IPS-20b (cell line): ENCODE measurements around the gene PALLD.

Source experiments
- H3K27ac ChIP-seq: one replicate; pipeline ENCODE4 v1.5.1; 2013; ENCODE audit warnings: low read length
- H3K27me3 ChIP-seq: 2 replicates; pipeline ENCODE4 v1.6.1; 2013; ENCODE audit warnings: mild to moderate bottlenecking, low read length, inconsistent platforms; ENCODE audit not compliant: insufficient read depth
- H3K36me3 ChIP-seq: 2 replicates; pipeline ENCODE4 v1.6.1; 2013; ENCODE audit warnings: low read depth, mild to moderate bottlenecking, inconsistent platforms, low read length, moderate library complexity; ENCODE audit not compliant: insufficient read depth
- H3K4me1 ChIP-seq: 2 replicates; pipeline ENCODE4 v1.6.1; 2013; ENCODE audit warnings: mild to moderate bottlenecking, control low read depth, inconsistent platforms, low read length, moderate library complexity; ENCODE audit not compliant: insufficient read depth
- H3K4me3 ChIP-seq: 2 replicates; pipeline ENCODE4 v1.5.1; 2013; ENCODE audit warnings: mild to moderate bottlenecking, low read length, inconsistent platforms
- H3K9ac ChIP-seq: 2 replicates; pipeline ENCODE4 v1.6.1; 2013; ENCODE audit warnings: low read depth, mild to moderate bottlenecking, inconsistent platforms, low read length, moderate library complexity
- H3K9me3 ChIP-seq: 2 replicates; pipeline ENCODE4 v1.6.1; 2013; ENCODE audit warnings: mild to moderate bottlenecking, low read depth, low read length, inconsistent platforms; ENCODE audit not compliant: insufficient read depth

PALLD gene

GRCh38 chr4:168566726-168567125 lies 69.9 kb downstream of the PALLD start:
- H3K4me1 ChIP-seq = peaks cover 9% of the 10 kb centered on the region
- H3K36me3 ChIP-seq = no peaks in the 10 kb centered on the region
- no peak overlapping the region for H3K27ac ChIP-seq
- H3K9me3 ChIP-seq = no peaks in the 10 kb centered on the region
- H3K9ac ChIP-seq = no peak overlapping the region
- no peak overlapping the region for H3K4me3 ChIP-seq
- H3K27me3 ChIP-seq = no peaks in the 10 kb centered on the region

- H3K27me3 ChIP-seq = no peaks in the 10 kb centered on the region
- no peak overlapping the region for H3K4me3 ChIP-seq
- no peak overlapping the region for H3K9ac ChIP-seq
- H3K4me1 ChIP-seq = peaks cover 1% of the 10 kb centered on the region; the same call in 1 of the 2 replicates
- H3K36me3 ChIP-seq = no peaks in the 10 kb centered on the region
- no peaks in the 10 kb centered on the region for H3K9me3 ChIP-seq
- no peak overlapping the region for H3K27ac ChIP-seq
Observed at GRCh38 chr4:168569066-168569930, 72.4 kb downstream of the PALLD start.

GRCh38 chr4:168569931-168570276 lies 73.1 kb downstream of the PALLD start:
- no peak overlapping the region for H3K9ac ChIP-seq
- H3K36me3 ChIP-seq = no peaks in the 10 kb centered on the region
- H3K4me1 ChIP-seq = no peaks in the 10 kb centered on the region
- no peaks in the 10 kb centered on the region for H3K27me3 ChIP-seq
- H3K9me3 ChIP-seq = no peaks in the 10 kb centered on the region
- H3K4me3 ChIP-seq = no peak overlapping the region
- H3K27ac ChIP-seq = no peak overlapping the region

GRCh38 chr4:168570466-168570865 lies 73.6 kb downstream of the PALLD start:
- Histone ChIP-seq H3K27ac (no peak overlapping the region), H3K9ac (no peak overlapping the region), H3K4me1 (no peaks in the 10 kb centered on the region), H3K36me3 (no peaks in the 10 kb centered on the region), H3K27me3 (no peaks in the 10 kb centered on the region), H3K9me3 (no peaks in the 10 kb centered on the region), H3K4me3 (no peak overlapping the region)

GRCh38 chr4:168572002-168572401 lies 75.2 kb downstream of the PALLD start:
- Histone ChIP-seq H3K9ac (no peak overlapping the region), H3K27ac (no peak overlapping the region), H3K9me3 (no peaks in the 10 kb centered on the region), H3K27me3 (no peaks in the 10 kb centered on the region), H3K36me3 (no peaks in the 10 kb centered on the region), H3K4me3 (no peak overlapping the region), H3K4me1 (no peaks in the 10 kb centered on the region)

GRCh38 chr4:168573870-168574269 lies 77.0 kb downstream of the PALLD start:
- Histone ChIP-seq H3K9ac (no peak overlapping the region), H3K4me1 (no peaks in the 10 kb centered on the region), H3K9me3 (no peaks in the 10 kb centered on the region), H3K27me3 (no peaks in the 10 kb centered on the region), H3K36me3 (no peaks in the 10 kb centered on the region), H3K4me3 (no peak overlapping the region), H3K27ac (no peak overlapping the region)

- Histone ChIP-seq H3K9me3 (no peaks in the 10 kb centered on the region), H3K36me3 (no peaks in the 10 kb centered on the region), H3K27ac (no peak overlapping the region), H3K27me3 (no peaks in the 10 kb centered on the region), H3K9ac (no peak overlapping the region), H3K4me3 (no peak overlapping the region), H3K4me1 (no peaks in the 10 kb centered on the region)
Observed at GRCh38 chr4:168574581-168575295, 77.9 kb downstream of the PALLD start.

- no peak overlapping the region for H3K27ac ChIP-seq
- no peak overlapping the region for H3K4me3 ChIP-seq
- H3K4me1 ChIP-seq = no peaks in the 10 kb centered on the region
- H3K9ac ChIP-seq = no peak overlapping the region
- no peaks in the 10 kb centered on the region for H3K27me3 ChIP-seq
- H3K36me3 ChIP-seq = no peaks in the 10 kb centered on the region
- H3K9me3 ChIP-seq = no peaks in the 10 kb centered on the region
Observed at GRCh38 chr4:168575473-168575872, 78.6 kb downstream of the PALLD start.

GRCh38 chr4:168577624-168578023 lies 80.8 kb downstream of the PALLD start:
- Histone ChIP-seq H3K9me3 (no peaks in the 10 kb centered on the region), H3K4me3 (no peak overlapping the region), H3K9ac (no peak overlapping the region), H3K4me1 (no peaks in the 10 kb centered on the region), H3K27me3 (no peaks in the 10 kb centered on the region), H3K27ac (no peak overlapping the region), H3K36me3 (no peaks in the 10 kb centered on the region)

- Histone ChIP-seq H3K9me3 (no peaks in the 10 kb centered on the region), H3K27ac (no peak overlapping the region), H3K9ac (no peak overlapping the region), H3K4me1 (no peaks in the 10 kb centered on the region), H3K36me3 (no peaks in the 10 kb centered on the region), H3K4me3 (no peak overlapping the region), H3K27me3 (no peaks in the 10 kb centered on the region)
Observed at GRCh38 chr4:168580228-168580627, 83.4 kb downstream of the PALLD start.

GRCh38 chr4:168584321-168584771 lies 87.5 kb downstream of the PALLD start:
- H3K27ac ChIP-seq = no peak overlapping the region
- no peaks in the 10 kb centered on the region for H3K36me3 ChIP-seq
- no peaks in the 10 kb centered on the region for H3K4me1 ChIP-seq
- no peak overlapping the region for H3K9ac ChIP-seq
- H3K4me3 ChIP-seq = no peak overlapping the region
- H3K27me3 ChIP-seq = no peaks in the 10 kb centered on the region
- no peaks in the 10 kb centered on the region for H3K9me3 ChIP-seq
